Measurements from ENCODE around the gene FDXACB1.

DNA sequence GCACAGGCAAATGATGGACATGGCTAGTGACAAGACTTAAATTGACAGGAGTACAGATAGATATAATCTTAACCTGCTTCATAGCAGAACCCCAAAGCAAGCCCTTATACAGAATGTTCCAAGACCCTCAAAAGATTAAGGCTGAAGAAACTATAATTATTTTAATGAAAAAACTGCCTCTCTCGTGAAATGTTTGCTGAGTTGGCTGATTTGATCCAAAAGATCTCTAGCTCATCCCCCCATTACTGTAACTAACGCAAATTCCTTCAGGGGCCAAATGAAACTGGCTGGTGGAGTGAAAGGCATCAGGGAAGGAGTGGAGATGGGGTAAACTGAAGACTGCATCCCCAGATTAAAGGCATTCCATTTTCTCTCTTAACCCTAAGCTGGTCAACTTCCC, 26.9 kb downstream of the FDXACB1 start:
- TF ChIP-seq JUND (IDR thresholded peaks at IDR 0.05; ENCODE audit: borderline replicate concordance, low read depth, low read length) (no peak), JUND (tag; IDR thresholded peaks at IDR 0.05; ENCODE audit: borderline replicate concordance, low read depth, low read length) (no peak), MAZ (CRISPR knock-in tag; conservative IDR thresholded peaks at IDR 0.05 in 1 of 2, IDR thresholded peaks at IDR 0.05 in 1 of 2) (no peak), JUN (IDR thresholded peaks at IDR 0.05; ENCODE audit: borderline replicate concordance, low read depth, low read length) (no peak), JUN (CRISPR knock-in tag; IDR thresholded peaks at IDR 0.05; ENCODE audit: borderline replicate concordance) (no peak), TEAD4 (IDR thresholded peaks at IDR 0.05; ENCODE audit: low read length) (no peak), TEAD4 (CRISPR knock-in tag; IDR thresholded peaks at IDR 0.05; ENCODE audit: borderline replicate concordance) (no peak), HDAC2 (IDR thresholded peaks at IDR 0.05) (no peak), ARNT (IDR thresholded peaks at IDR 0.05) (no peak), ZNF24 (IDR thresholded peaks at IDR 0.05) (no peak)
- TF ChIP-seq, protein P1, sequence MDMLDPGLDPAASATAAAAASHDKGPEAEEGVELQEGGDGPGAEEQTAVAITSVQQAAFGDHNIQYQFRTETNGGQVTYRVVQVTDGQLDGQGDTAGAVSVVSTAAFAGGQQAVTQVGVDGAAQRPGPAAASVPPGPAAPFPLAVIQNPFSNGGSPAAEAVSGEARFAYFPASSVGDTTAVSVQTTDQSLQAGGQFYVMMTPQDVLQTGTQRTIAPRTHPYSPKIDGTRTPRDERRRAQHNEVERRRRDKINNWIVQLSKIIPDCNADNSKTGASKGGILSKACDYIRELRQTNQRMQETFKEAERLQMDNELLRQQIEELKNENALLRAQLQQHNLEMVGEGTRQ (CRISPR knock-in tag; IDR thresholded peaks at IDR 0.05): no peak
- TF ChIP-seq, protein P2, sequence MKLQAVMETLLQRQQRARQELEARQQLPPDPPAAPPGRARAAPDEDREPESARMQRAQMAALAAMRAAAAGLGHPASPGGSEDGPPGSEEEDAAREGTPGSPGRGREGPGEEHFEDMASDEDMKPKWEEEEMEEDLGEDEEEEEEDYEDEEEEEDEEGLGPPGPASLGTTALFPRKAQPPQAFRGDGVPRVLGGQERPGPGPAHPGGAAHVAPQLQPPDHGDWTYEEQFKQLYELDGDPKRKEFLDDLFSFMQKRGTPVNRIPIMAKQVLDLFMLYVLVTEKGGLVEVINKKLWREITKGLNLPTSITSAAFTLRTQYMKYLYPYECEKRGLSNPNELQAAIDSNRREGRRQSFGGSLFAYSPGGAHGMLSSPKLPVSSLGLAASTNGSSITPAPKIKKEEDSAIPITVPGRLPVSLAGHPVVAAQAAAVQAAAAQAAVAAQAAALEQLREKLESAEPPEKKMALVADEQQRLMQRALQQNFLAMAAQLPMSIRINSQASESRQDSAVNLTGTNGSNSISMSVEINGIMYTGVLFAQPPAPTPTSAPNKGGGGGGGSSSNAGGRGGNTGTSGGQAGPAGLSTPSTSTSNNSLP (IDR thresholded peaks at IDR 0.05; ENCODE audit: borderline replicate concordance, low read depth, low read length): no peak
- TF ChIP-seq, protein P3, sequence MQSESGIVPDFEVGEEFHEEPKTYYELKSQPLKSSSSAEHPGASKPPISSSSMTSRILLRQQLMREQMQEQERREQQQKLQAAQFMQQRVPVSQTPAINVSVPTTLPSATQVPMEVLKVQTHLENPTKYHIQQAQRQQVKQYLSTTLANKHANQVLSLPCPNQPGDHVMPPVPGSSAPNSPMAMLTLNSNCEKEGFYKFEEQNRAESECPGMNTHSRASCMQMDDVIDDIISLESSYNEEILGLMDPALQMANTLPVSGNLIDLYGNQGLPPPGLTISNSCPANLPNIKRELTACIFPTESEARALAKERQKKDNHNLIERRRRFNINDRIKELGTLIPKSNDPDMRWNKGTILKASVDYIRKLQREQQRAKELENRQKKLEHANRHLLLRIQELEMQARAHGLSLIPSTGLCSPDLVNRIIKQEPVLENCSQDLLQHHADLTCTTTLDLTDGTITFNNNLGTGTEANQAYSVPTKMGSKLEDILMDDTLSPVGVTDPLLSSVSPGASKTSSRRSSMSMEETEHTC (IDR thresholded peaks at IDR 0.05): no peak

All from K562 (cell line).